GM23248 (cell line): ENCODE measurements around the gene EMSY. TPM values are rescaled to one million over a fixed set of nuclear protein-coding genes. Genes with fewer than 3 reads are reported as not detected.

Experiments
- DNase-seq: peaks from one replicate; pipeline ENCODE4 v3.0.0-alpha.2; 2015
- H2AFZ ChIP-seq: fragments of 200-600 bp; sonication (generic); 2 replicates; pipeline ENCODE4 v1.6.1; 2016; ENCODE audit warnings: antibody characterized with exemption
- H3F3A ChIP-seq: fragments of 200-600 bp; sonication (generic); 2 replicates; pipeline ENCODE4 v1.6.1; 2016; ENCODE audit warnings: mild to moderate bottlenecking, antibody characterized with exemption, mixed run types; ENCODE audit not compliant: insufficient read depth
- H3K27ac ChIP-seq: fragments of 200-600 bp; sonication (generic); 2 replicates; pipeline ENCODE4 v1.5.1; 2016; ENCODE audit warnings: mild to moderate bottlenecking
- H3K27me3 ChIP-seq: fragments of 200-600 bp; sonication (generic); replicated peaks from 2 replicates; pipeline ENCODE4 v1.6.1; 2016; ENCODE audit warnings: mild to moderate bottlenecking; ENCODE audit not compliant: insufficient read depth
- H3K36me3 ChIP-seq: fragments of 200-600 bp; sonication (generic); 2 replicates; pipeline ENCODE4 v1.6.1; 2016; ENCODE audit warnings: low read depth, mild to moderate bottlenecking
- H3K4me1 ChIP-seq: fragments of 200-600 bp; sonication (generic); 2 replicates; pipeline ENCODE4 v1.6.1; 2016; ENCODE audit warnings: mild to moderate bottlenecking; ENCODE audit not compliant: insufficient read depth
- H3K4me2 ChIP-seq: fragments of 200-600 bp; sonication (generic); one replicate; pipeline ENCODE4 v1.6.1; 2016; ENCODE audit warnings: mild to moderate bottlenecking; ENCODE audit not compliant: unreplicated experiment
- H3K4me3 ChIP-seq: fragments of 200-600 bp; sonication (generic); 2 replicates; pipeline ENCODE4 v1.5.1; 2016; ENCODE audit warnings: mild to moderate bottlenecking
- H3K79me2 ChIP-seq: fragments of 200-600 bp; sonication (generic); 2 replicates; pipeline ENCODE4 v1.6.1; 2016; ENCODE audit warnings: mild to moderate bottlenecking; ENCODE audit not compliant: insufficient read depth
- H3K9ac ChIP-seq: fragments of 200-600 bp; sonication (generic); 2 replicates; pipeline ENCODE4 v1.6.1; 2016; ENCODE audit warnings: mild to moderate bottlenecking
- H3K9me2 ChIP-seq: fragments of 200-600 bp; sonication (generic); 2 replicates; pipeline ENCODE4 v1.6.1; 2016; ENCODE audit warnings: mixed run types, mild to moderate bottlenecking, moderate library complexity; ENCODE audit not compliant: insufficient read depth
- H3K9me3 ChIP-seq: fragments of 200-600 bp; sonication (generic); one replicate; pipeline ENCODE4 v1.6.1; 2017; ENCODE audit warnings: low read depth
- H4K20me1 ChIP-seq: fragments of 200-600 bp; sonication (generic); 2 replicates; pipeline ENCODE4 v1.6.0; 2016; ENCODE audit not compliant: insufficient read depth
- EZH2 ChIP-seq: fragments of 200-600 bp; sonication (generic); IDR thresholded peaks from 2 replicates; pipeline ENCODE4 v1.6.1; 2018; ENCODE audit warnings: antibody characterized with exemption, mild to moderate bottlenecking; ENCODE audit not compliant: insufficient read depth, poor library complexity, severe bottlenecking
- EZH2phosphoT487 ChIP-seq: fragments of 200-600 bp; sonication (generic); IDR thresholded peaks from 2 replicates; pipeline ENCODE4 v1.6.1; 2018; ENCODE audit warnings: antibody characterized with exemption, moderate library complexity, mild to moderate bottlenecking, low read depth; ENCODE audit not compliant: insufficient read depth
- WGBS, 2 experiments: methylation state at CpG; one replicate each; pipeline ENCODE4 v1.1.6; 2015 to 2017; ENCODE audit warnings: low lambda C conversion rate in 2 of 2, low coverage in 1 of 2; ENCODE audit errors: missing lambda C conversion rate in 2 of 2; 5-methylcytosine and 5-hydroxymethylcytosine counted together
- in situ Hi-C: fragments of 300-500 bp; cut with MboI; formaldehyde crosslinking; loops from 2 replicates; pipeline ENCODE4 v1.15.0; 2020
- polyA plus RNA-seq: library from polyadenylated mRNA; unstranded; fragments of >200 nt; fragmentation: Nextera tagmentation; extraction: Ambion mirVana; gene quantifications from 2 replicates; pipeline ENCODE4 v1.2.1, GENCODE V29; 2016
- total RNA-seq: library from RNA; depleted of rRNA; stranded (reverse); fragments of >200 nt; shearing (Covaris generic); gene quantifications from 2 replicates; pipeline ENCODE4 v1.2.3, GENCODE V29; 2014

The EMSY gene
- total and polyA plus RNA-seq, 2 experiments from 2014 or later: 10.9 to 14.6 TPM

DNA sequence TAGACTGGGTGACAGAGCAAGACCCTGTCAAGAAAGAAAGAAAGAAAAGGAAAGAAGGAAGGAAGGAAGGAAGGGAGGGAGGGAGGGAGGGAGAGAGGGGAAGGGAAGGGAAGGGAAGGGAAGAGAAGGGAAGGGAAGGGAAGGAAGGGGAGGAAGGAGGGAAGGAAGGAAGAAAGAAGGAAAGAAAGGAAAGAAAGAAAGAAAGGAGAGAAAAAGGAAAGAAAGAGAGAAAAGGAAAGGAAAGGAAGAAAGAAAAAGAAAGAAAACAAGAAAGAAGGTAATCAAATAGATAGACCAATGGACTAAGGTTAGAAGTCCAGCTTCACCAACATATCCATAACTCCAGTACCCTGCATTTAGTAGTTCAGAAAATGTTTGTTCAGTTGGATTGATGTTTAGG lies 18.2 kb upstream of the EMSY start:
- H3K9ac ChIP-seq: no peak overlapping the region
- H3K4me1 ChIP-seq: no peaks in the 10 kb centered on the region
- TF ChIP-seq EZH2phosphoT487: no peak
- TF ChIP-seq EZH2: no peak
- H3K36me3 ChIP-seq: no peaks in the 10 kb centered on the region
- in situ Hi-C loops: no loop called here
- no peaks in the 10 kb centered on the region for H3F3A ChIP-seq
- no peaks in the 10 kb centered on the region for H3K79me2 ChIP-seq
- H3K9me3 ChIP-seq: no peaks in the 10 kb centered on the region
- no peaks in the 10 kb centered on the region for H3K9me2 ChIP-seq
- no peaks in the 10 kb centered on the region for H4K20me1 ChIP-seq
- H3K27ac ChIP-seq: no peak overlapping the region
- H3K4me2 ChIP-seq: no peak overlapping the region
- 0 out of 2 replicates have a peak, but pooled peaks cover 6% of the 10 kb centered on the region for H3K27me3 ChIP-seq
- H2AFZ ChIP-seq: no peak overlapping the region
- no peak for DNase-seq
- no peak overlapping the region for H3K4me3 ChIP-seq

DNA sequence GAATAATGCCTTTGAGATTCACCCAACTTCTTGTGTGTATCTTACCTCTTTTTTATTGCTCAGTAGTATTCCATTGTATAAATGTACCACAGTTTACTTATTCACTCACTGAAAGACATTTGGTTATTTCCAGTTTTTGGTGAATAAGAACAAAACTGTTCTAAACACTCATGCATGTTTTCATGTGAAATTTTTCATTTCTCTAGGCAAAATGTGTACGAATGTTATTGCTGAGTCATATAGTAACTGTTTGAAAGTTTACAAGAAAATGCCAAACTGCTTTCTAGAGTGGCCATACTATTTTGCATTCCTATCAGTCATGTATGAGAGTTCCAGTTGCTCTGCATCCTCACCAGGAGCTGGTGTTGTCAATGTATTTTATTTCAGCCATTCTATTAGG lies 8.8 kb upstream of the EMSY start:
- H3K27ac ChIP-seq: no peak overlapping the region
- in situ Hi-C loops: no loop called here

DNA sequence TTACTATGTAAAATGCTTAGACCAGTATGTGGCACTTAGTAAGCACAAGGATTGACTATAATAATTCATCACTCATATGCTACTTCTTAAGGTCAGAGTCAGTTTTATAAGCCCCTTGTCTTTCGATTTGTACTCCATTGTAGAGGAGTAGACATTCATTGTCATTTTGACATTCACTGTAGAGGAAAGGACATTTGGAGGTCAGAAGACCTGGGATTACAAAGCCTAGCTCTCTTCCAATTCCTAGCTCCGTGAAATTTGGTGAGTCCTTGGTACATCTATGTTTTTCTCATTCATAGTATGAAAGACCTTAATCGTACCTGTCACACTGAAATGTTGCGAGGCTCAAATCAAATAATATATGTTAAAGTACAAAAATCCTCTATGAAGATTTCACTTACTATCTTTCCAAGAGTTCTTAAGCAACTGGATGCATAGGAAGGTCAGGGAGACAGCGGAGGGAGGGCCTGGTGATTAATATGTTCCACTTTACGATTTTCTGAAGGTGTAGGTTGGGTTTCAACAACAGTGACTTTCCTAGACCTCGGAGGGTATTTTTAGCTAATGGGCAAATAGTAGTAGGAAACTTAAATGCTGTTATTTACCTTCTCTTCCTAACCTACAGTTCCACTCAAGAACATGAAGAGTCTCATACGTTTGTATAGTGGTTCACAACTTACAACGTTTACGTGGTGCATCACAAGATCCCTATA lies 1.4 kb upstream of the EMSY start:
- H3K27me3 ChIP-seq: no peaks in the 10 kb centered on the region
- no peaks in the 10 kb centered on the region for H3F3A ChIP-seq
- peak overlapping the region; percentile 91 for H3K9ac ChIP-seq
- H3K4me2 ChIP-seq: peak overlapping the region; percentile 95
- H3K79me2 ChIP-seq: peaks cover 47% of the 10 kb centered on the region
- H3K36me3 ChIP-seq: no peaks in the 10 kb centered on the region
- DNase-seq: peak; percentile 63
- peak overlapping the region; percentile 85 for H3K27ac ChIP-seq
- in situ Hi-C loops: no loop called here
- H3K4me1 ChIP-seq: peaks cover 13% of the 10 kb centered on the region; the same call in 1 of the 2 replicates
- no peaks in the 10 kb centered on the region; the same call in 1 of the 2 replicates for H4K20me1 ChIP-seq
- H3K4me3 ChIP-seq: peak overlapping the region; percentile 94
- no peak for TF ChIP-seq EZH2phosphoT487
- no peak for TF ChIP-seq EZH2
- 50 to 52% methylated on average over 10 of the region's 10 CpGs for WGBS, 2 experiments
- peak overlapping the region; percentile 85 for H2AFZ ChIP-seq
- no peaks in the 10 kb centered on the region for H3K9me2 ChIP-seq
- no peaks in the 10 kb centered on the region for H3K9me3 ChIP-seq

More for the DNA sequence above, 8.8 kb upstream of the EMSY start:
- Histone ChIP-seq H3F3A (no peaks in the 10 kb centered on the region), H3K4me1 (no peaks in the 10 kb centered on the region), H2AFZ (no peak overlapping the region), H3K79me2 (no peaks in the 10 kb centered on the region), H3K27me3 (no peaks in the 10 kb centered on the region), H4K20me1 (no peaks in the 10 kb centered on the region), H3K36me3 (no peaks in the 10 kb centered on the region), H3K4me3 (no peak overlapping the region), H3K4me2 (no peak overlapping the region), H3K9me2 (no peaks in the 10 kb centered on the region), H3K9me3 (no peaks in the 10 kb centered on the region), H3K9ac (no peak overlapping the region)
- 6 to 10% methylated on average over 1 of the region's 1 CpG for WGBS, 2 experiments
- TF ChIP-seq EZH2phosphoT487 (no peak), EZH2 (no peak)
- peak; percentile 19 for DNase-seq

DNA sequence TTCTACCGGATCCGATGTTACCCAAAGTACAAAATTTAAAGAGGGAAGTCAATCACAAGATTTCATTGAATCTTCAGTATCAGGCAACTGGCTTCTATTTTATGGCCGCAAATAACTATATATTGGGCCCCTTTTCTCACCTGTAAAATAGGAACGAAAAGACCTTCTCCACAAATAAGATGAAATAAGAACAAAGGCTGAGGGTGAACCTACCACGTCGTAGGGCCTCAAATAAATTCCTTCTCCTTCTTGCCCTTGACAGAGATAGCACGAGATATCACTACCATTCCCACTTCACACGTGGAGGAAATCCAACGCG lies 794 bp upstream of the EMSY start:
- H3K27me3 ChIP-seq: no peaks in the 10 kb centered on the region
- H3K4me3 ChIP-seq: peak overlapping the region; percentile 94
- H3F3A ChIP-seq: no peaks in the 10 kb centered on the region
- no peaks in the 10 kb centered on the region; the same call in 1 of the 2 replicates for H4K20me1 ChIP-seq
- peak overlapping the region; percentile 95 for H3K4me2 ChIP-seq
- TF ChIP-seq EZH2 (no peak), EZH2phosphoT487 (no peak)
- peak overlapping the region; percentile 85 for H3K27ac ChIP-seq
- WGBS, 2 experiments: 1 to 2% methylated on average over 10 of the region's 10 CpGs
- H3K9me2 ChIP-seq: no peaks in the 10 kb centered on the region
- in situ Hi-C loops: no loop called here
- DNase-seq: no peak
- H3K9me3 ChIP-seq: no peaks in the 10 kb centered on the region
- peak overlapping the region; percentile 85 for H2AFZ ChIP-seq
- H3K4me1 ChIP-seq: peaks cover 13% of the 10 kb centered on the region; the same call in 1 of the 2 replicates
- no peaks in the 10 kb centered on the region; the same call in 1 of the 2 replicates for H3K36me3 ChIP-seq
- peaks cover 52% of the 10 kb centered on the region for H3K79me2 ChIP-seq
- peak overlapping the region; percentile 91 for H3K9ac ChIP-seq
